Activated CD4-positive, alpha-beta T cell treated with anti-CD3 and anti-CD28 coated beads for 24 hours (primary cell): ENCODE results near the gene SEC61A1.

ENCODE experiments used
- DNase-seq, 2 donors: peaks; one replicate each; pipeline ENCODE4 v3.0.0-alpha.2; 2020; ENCODE audit warnings: low read depth in 2 of 2

SEC61A1 gene

DNA sequence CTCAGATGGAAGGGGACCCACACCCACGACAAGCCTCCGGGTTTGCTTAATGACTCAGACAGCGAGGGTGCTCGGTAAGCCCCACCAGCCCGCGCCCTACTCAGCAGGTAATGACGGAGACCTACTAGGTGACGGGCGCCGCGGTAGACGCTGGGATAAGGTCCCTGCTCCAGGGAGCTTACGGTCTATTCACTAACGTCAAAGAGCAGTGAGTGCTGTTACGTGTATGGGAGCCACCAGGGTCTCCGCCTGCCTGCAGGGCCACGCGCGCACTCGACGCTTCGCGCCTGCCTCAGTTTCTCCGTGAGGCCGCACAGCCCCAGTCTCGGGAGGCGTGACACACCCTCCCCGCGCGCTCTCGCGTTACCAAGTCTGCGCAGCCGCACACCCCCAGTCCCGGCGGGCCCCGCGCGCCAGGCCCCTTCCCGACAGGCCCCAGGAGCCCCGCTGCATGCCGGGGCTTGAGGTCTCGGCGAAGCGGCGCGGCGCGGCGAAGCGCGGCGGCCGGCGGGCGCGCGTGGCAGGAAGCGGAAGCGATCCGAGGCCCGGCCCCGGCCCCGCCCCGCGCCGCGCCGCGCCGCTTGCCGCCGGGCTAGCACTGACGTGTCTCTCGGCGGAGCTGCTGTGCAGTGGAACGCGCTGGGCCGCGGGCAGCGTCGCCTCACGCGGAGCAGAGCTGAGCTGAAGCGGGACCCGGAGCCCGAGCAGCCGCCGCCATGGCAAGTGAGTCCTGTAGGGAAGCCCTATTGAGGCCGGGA, at the start of gene SEC61A1:
Gene SEC61A1, plus strand, starts transcription at position 601 of the 758 bp plus-strand sequence. Its CDS starts 116 bp downstream, at position 717.
- DNase-seq: peak; percentile 90 to 92

DNA sequence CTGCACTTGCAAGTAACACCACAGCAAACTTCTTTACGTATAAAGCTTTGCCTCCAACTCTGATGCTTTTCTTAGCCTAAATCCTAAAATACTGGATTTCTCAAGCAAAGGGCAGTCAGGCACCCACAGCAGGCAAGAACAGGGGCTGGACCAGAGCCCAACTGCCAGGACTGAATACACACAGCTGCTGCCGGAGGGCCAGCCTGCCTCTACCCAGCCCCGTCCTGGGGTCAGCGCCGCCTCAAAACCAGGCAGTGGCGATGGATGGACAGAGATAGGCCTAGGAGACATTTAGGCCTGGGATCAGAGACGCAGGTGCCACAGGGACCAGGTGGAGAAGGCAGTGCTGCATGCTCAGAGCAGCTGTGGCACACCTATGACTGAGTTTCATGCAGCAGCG, 47.6 kb upstream of the SEC61A1 start:
- DNase-seq: no peak

DNA sequence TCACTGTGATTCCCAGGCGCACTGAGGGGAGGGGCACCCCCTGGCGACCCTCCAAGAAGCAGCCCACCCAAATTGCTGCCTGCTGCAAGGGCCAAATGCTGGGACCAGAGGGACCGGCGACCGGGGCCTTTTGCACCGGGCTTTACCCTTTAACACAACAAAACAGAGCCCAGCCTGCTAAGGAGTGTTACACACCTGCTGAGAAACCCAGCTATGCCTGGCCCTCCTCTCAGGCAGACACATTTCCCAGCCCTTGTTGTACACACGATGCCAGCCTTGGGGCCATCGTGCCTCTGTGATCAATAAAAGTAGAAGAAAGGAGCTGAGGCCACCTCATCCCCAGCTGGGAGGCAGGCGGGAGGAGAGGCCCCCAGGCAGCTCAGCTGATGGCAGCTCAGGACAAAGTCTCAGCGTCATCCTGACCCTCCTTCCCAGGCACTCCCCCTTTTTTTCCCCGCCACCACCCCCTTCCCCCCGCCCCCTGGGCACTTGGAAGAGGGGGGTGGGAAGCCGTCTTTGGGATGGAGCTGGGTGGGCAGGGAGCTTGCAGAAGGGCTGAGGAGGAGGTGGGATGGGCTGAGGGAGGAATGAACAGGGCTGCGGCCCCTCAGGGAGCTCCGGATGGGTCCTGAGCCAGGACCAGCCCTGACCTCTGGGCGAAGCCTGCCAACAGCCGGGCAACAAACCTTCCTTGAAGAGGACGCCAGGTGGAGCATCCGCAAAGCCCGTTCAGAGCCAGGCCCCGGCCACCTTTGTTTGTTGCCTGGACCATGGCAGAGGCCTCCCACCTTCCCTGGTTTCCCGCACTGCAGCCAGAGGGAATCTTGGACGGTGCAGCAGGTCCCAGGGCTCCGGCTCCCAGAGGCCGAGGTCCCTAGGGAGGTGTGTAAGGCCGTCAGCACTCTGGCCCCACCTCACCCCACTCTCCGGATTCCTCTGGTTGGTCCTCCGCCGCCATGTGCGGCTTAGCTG, 45.9 kb upstream of the SEC61A1 start:
- DNase-seq: no peak

DNA sequence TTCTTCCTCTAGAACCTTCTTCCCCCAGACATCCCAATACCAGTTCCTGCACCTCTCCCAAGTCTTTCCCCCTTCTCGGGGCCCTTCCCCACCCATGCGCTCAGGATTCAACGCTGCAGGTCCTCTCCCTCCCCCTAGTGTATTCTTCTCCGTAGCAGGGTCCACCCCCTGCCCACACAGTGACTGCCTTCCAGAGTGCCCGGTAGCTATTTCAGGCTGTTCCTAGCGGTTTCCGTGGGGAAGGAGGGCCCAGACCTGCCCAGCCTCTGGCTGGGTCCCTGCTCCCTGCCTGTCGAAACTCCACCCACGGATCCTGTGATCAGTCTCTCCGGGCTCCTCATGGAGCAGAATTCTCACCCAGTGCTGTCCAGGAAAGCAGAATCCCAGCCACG, 45.2 kb upstream of the SEC61A1 start:
- DNase-seq: no peak

DNA sequence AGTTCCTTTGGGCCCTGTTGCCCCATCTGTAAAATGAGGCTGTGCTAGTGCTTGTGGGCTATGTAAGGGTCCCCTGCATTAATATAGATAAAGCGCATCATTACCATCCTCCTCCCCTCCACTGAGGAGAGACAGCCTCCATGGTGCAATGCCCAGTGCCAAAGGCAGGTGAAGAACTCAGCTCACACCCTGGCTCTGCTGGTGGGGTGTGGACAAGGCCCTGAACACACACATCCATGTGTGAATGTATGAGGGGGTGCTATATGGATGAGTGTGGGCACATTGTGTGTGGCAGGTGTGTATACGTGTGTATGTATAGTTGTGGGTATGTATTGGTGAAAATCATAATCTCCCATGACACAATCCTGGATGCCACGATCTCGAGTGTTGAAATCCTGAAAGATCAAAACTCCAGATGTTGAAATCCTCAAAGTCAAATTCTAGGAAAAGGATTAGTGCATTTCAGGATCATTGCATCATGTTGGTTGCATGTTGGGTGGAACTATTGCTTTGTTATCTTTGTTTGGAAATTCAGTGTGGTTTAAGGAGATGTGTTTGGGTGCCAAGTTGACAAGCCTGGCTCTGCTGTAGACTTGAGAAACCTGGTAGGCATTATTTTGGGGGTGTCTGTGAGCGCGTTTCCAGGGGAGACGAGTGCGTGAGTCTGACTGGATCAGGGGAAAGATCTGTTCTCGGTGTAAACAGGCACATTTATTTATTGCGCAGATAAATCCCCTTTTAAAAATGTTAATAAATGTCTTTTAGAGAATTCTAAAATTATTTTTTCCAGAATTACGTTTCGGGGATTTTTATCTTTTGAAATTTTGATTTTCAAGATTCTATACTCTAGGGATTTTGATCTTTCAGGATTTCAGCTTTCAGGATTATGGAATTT, 42.0 kb upstream of the SEC61A1 start:
- no peak for DNase-seq

DNA sequence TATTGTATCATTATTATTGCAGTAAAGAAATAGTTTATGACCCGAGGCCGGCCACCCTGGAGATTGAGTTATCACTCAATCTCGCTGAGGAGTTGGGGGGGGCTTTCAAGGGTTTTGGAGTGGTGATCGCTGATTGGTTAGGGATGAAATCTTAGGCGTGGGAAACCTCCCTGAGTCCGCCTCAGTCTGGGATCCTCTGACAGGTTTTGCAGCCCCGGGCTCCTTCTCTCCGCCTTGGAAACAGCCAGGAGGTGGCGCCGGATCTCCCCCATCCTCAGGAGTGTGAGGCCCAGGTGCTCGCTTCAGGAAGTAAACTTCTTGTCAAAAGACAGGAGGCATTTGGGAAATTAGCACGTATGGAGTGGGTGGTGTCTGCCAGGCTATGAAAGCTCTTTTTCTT, 41.1 kb upstream of the SEC61A1 start:
- peak in 1 of 2 donors; percentile 4 for DNase-seq

DNA sequence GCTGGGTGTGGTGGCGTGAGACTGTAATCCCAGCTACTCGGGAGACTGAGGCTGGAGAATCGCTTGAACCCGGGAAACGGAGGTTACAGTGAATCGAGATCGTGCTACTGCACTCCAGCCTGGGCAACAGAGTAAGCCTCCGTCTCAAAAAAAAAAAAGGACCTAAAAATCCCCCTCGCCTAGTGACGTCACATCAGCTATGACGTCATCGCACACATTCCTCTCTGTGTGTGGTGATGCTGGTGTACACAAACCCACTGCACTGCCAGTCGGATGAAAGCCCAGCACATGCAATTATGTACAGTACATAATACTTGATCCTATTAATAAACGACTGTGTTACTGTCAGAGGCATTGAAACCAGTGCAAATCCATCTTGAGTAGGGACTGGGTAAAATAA, 40.2 kb upstream of the SEC61A1 start:
- DNase-seq: no peak

DNA sequence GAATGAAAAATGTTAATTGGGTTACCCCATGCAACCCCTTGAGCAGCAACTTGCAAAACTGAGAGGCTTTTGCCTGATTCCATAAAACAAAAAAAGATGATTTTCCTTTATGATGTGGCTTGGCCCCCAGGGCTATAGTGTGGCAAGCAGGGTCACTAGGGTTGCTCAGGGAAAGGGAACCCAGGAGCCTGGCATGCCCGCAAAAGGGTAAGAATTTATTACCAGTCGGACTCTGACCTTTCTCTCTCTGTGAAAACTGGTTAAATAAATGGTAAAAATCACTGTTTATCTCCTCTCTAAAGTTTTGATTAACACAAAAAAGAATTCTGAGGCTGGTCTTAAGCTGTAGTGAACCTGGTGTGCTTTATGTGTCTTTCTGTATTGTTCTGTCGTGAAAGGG, 37.7 kb upstream of the SEC61A1 start:
- DNase-seq: no peak

DNA sequence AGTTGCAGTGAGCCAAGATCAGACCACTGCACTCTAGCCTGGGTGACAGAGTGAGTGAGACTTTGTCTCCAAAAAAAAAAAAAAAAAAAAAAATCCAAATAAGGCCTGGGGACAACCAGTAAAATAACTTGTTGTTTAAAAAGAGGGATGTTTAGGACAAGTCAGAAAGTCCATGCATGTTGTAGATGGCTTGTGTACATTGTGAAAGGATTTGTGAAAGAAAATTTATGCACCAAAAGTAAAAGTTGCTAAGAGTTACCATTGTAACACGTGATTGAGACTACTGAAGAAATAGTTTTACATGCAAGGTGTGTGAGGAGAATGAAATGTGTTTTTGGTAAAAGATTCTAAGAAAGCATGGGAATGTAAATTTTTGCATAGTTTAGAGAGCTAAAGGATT, 35.7 kb upstream of the SEC61A1 start:
- no peak for DNase-seq

DNA sequence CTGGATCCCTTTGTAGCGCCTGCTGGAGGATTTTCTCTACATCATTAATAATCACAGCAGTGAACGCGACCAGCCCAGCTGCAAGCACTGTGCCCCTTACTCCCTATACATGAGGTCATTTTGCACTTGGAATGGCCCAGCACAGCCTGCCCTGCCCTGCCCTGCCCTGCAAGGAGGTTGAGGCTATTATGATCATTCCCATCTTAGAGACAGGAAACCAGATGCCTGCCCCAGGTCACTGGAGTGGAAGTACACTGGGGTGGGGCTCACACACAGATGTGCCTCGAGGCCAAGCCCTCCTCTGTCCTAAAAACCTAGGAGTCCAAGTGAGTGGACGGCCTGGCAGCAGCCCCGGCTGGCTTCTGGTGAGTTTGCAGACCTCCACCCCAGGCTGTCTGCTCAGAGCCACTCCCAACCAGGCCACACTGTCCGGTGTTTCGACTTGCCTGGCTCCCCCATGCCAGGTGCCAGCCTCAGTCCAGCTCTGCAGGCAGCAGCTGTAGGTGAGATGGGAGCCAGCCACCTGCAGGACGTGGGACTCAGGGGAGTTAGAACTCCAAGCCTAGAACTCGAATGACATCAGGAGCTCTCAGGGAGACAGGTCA, 30.4 kb upstream of the SEC61A1 start:
- no peak for DNase-seq

DNA sequence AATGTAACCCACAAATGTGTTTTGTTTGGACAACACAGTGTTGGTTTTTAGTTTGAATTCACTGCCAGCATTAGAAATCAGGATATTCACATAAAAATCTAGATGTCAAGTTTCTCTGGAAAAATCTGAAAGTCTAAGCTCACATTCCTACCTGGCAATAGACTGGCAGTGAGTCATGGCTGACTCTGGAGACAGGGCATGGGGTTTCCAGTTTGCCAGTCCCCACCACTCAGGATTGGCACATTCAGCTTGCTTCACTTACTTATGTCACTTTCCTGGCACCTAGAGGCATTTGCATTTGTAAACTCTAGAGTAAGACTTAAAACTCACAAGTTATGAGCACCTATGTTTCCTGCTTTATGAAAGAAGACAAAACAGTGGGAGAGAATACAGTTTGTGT, 19.1 kb upstream of the SEC61A1 start:
- DNase-seq: no peak

DNA sequence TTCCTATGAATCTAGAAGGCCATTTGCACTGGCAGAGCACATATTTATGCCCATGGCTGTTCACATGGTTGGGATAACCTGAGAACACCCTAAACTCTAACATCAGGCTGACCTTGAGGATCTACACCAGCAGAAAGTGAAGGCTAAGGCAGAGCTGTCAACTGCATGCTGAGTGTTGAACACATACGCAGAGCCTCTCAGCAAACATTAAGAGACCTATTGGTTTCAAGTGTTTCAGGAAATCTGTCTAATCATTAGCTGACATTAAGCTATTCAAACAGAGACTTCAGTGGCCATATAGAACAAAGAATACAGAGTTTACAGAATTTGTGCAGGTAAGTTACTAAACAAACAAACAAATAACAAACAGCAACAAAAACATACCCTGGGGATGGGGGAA, 16.1 kb upstream of the SEC61A1 start:
- no peak for DNase-seq

DNA sequence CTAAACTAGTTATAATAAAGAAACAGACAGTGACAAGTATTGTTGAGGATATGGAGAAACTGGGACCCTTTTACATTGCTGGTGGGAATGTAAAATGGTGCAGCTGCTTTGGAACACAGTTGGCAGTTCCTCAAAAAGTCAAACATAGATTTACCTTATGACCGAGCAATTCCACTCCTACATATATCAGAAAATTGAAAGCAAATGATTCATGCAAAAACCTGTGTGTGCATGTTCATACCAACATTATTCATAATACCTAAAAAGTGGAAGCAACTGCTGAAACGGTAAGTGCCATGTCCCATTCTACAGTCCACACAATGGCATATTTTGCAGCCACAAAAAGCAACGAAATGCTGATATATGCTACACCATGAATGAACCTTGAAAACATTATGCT, 12.2 kb upstream of the SEC61A1 start:
- DNase-seq: no peak

DNA sequence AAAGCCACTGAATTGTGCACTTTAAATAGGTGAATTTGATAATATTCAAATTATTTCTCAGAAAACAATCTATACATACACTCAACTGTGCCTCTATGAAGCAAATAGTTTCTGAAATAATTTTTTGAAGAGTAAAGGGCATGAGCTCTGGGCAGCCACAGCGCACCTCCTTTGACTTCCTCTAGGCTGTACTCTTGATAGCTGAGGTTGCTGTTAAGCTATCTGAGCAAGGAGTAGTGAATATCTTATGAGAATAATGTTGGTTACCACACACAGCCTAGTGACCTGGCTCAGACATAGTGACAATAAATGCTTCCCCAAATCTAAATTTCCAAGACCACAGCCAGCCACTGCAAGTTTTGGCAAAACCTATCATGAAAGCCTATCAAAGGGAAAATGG, 11.6 kb upstream of the SEC61A1 start:
- no peak for DNase-seq

DNA sequence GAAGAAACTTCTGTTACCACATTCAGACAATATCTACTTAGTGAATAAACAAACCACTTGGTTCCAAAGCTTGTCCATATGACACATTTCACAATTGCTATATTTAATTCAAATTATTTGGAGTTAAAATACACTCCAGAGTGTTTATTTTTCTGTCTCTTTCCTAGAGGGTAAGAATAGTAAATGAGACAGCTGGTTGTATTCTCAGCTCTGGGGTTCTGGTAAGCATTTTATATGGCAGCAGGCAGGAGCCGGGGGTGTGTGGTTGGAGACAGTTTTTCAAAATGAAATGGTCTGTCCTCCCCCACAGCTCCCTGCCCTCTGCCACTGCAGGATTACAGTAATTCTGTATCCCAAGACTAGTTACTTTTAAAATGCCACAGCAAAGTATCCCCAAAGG, 10.9 kb upstream of the SEC61A1 start:
- no peak for DNase-seq

DNA sequence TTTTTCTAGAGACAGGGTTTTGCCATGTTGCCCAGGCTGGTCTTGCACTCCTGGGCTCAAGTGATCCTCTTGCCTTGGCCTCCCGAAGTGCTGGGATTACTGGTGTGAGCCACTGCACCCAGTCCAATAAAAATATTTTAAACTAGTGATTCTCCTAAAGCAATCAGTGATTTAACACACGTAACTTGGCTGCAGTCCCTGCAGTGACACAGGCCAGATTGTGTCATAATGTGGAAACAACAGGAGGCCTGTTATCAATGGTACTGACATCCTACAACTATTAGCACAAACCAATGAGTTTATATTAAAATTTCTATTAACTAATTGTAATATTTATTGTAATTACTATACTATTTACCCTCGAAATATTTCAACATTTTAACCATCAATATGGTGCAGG, 1.6 kb upstream of the SEC61A1 start:
- DNase-seq: no peak

DNA sequence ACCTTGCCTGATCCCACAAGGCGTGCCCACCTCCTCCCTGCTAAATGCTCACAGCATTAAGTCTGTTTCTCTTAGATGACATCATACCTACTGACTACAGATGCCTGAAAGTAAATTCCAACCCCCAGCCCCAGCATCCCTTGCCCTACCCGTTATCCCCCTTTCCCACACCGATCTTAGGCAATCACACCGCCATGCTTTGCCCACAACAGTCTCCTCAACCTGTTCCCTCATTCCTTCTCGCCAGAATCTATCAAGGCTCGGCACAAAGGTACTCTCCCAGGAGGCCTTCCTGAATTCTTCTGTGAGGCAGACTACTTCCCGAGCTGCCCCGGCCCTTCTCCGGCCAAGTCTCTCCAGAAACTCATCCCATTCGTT, 789 bp upstream of the SEC61A1 start:
- no peak for DNase-seq

DNA sequence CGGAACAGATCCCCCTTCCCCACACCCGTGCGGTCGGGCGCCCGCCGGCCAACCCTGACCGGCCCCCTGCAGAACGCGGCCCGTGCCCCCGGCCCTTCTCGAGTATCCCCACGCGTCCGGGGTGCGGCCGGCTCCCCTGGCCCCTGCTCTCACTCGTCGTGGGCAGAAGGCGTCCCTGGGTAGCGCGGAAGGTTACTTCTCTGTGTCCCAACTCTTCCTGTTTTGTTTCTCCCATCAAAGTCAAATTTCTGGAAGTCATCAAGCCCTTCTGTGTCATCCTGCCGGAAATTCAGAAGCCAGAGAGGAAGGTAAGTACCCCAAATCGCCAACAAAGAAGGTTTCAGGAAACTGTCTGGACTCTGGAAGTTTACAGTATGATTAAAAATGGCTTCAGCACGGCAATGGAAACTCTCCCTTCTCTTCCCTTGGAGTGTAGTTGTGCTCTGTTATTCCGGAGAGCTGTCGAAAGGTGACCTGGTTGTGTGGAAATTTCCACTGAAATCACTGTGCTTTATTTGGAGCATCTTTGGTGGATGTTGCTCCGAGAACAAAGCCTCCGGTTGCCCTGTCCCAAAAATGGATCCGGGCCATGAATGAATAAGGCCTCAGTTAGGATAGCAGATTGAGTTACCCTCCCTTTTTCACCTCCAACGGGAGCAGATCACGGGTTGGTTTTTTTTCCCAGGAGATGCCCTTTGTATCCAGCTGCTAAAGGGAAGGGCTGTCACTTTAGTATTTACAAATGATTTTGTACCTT, 536 bp downstream of the SEC61A1 start:
- DNase-seq: no peak

DNA sequence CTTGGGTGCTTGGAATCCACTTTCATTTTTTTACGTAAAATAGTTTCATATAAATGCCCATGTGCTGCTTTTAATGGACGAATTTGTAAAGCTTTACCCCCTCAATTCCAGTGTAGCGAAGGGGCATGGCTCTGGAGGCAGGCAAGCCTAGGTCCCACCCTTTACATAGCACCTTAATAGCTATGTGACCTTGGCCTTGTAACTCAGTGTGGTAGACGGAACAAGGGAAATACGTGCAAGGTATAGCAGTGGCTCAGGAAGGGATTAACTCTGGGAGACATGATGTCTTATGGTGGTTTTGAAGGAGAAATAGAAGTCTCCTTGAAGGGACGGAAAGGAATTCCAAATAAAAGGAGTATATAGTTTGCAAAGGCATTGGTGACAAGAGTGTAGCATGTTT, 1.4 kb downstream of the SEC61A1 start:
- DNase-seq: no peak

DNA sequence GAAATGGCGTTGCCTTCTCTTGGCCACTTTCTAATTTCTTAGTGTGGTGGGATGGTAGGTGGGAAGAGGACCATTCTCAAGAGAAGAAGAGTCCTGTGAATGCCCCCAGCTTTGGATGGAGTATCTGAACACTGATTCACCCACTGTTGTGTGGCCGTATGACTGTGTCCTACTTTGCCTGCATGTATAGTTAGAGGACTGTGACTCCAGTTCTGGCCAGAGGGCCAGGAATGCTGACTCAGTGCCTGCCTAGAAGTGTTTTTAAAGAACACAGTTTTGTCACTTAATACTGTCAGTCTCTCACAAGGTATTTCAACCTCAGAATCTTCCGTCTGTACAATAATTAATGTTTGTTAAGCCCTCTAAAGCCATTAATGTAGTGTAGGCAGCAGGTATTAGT, 2.1 kb downstream of the SEC61A1 start:
- no peak for DNase-seq

DNA sequence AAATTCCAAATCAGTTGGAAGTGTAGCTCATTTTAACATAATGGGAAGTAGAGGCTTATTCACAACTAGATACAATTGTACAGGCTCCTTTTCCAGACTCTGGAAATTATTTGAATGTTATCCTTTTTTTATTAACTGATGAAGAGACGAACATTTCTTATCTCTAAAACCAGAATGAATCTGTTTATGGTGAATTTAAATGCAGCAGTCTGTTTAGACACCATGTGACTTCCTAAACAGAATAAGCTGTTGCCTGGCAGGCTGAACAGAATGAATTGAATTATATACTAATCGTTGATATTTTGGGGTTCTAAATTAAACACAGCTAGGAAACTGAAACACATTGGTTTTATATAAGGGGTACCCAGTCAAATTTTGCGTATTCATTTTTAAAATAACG, 4.0 kb downstream of the SEC61A1 start:
- DNase-seq: no peak
